Measurements from ENCODE around the gene ASTN1. TPM values are rescaled to one million over a fixed set of nuclear protein-coding genes. Genes with fewer than 3 reads are reported as not detected.

ASTN1 gene
- total and polyA plus RNA-seq, 2 of the 4 experiments (the other 2 are of a cell fraction): under 0.01 to 0.07 TPM

- Histone ChIP-seq H2BK20ac (ENCODE audit: low read depth, low read length) (no peak overlapping the region), H4K91ac (ENCODE audit: insufficient read depth, low read depth, low read length) (no peak overlapping the region), H3K36me3 (ENCODE audit: control insufficient read depth, insufficient read depth, low read length) (no peaks in the 10 kb centered on the region), H3K27me3 (ENCODE audit: control insufficient read depth, insufficient read depth, low read length) (no peaks in the 10 kb centered on the region), H2BK15ac (ENCODE audit: low read depth, low read length) (no peak overlapping the region), H3K4ac (ENCODE audit: low read depth, low read length) (no peak overlapping the region), H4K8ac (ENCODE audit: low read depth in 2 of 2, low read length in 2 of 2) (no peak overlapping the region), H3K9ac (ENCODE audit: low read depth, low read length) (no peak overlapping the region), H3K9me3 (ENCODE audit: control insufficient read depth, insufficient read depth, low read length) (no peaks in the 10 kb centered on the region), H3K9me1 (ENCODE audit: insufficient read depth, low read length) (no peaks in the 10 kb centered on the region), H3K14ac (replicated peaks; ENCODE audit: low read depth, low read length) (no peak overlapping the region), H3K18ac (ENCODE audit: low read depth, low read length) (no peak overlapping the region), H3K27ac (ENCODE audit: insufficient read depth, low read length) (no peak overlapping the region), H3K23ac (ENCODE audit: low read depth, low read length) (no peak overlapping the region), H3K4me2 (ENCODE audit: low read depth, low read length) (no peak overlapping the region), H2BK5ac (ENCODE audit: low read depth, low read length, poor library complexity, severe bottlenecking) (no peak overlapping the region), H4K5ac (ENCODE audit: low read depth, low read length) (no peak overlapping the region), H3K4me3 (ENCODE audit: insufficient read depth, low read depth, low read length) (no peak overlapping the region), H2AK5ac (ENCODE audit: low read depth, low read length) (no peak overlapping the region), H2AK9ac (replicated peaks; ENCODE audit: low read depth, low read length, poor library complexity) (no peak overlapping the region), H3K56ac (ENCODE audit: extremely low read depth, insufficient read depth, low read length) (no peak overlapping the region), H3K4me1 (ENCODE audit: control insufficient read depth, insufficient read depth, low read length) (no peaks in the 10 kb centered on the region), H4K20me1 (ENCODE audit: insufficient read depth, low read length) (no peaks in the 10 kb centered on the region), H3K79me1 (ENCODE audit: low read depth in 1 of 2, low read length in 2 of 2) (no peaks in the 10 kb centered on the region), H2BK120ac (ENCODE audit: low read depth, low read length) (no peak overlapping the region), H2AFZ (replicated peaks; ENCODE audit: low read length, poor library complexity) (no peak overlapping the region)
- no TSS peak for BruUV-seq (replicated peaks)
- intact Hi-C loops (cut with micrococcal nuclease): no loop called here
- TF ChIP-seq CTCF (conservative IDR thresholded peaks at IDR 0.05; ENCODE audit: low read depth, low read length): no peak
- TF ChIP-seq NFE2L2 (IDR thresholded peaks at IDR 0.05; ENCODE audit: low read depth, low read length): no peak
- no peak for TF ChIP-seq RFX5 (IDR thresholded peaks at IDR 0.05; ENCODE audit: low read depth, low read length)
- TF ChIP-seq CEBPB (IDR thresholded peaks at IDR 0.05; ENCODE audit: low read depth, low read length): no peak
- TF ChIP-seq POLR2A (IDR thresholded peaks at IDR 0.05; ENCODE audit: low read depth, low read length): no peak
- TF ChIP-seq MAZ (IDR thresholded peaks at IDR 0.05; ENCODE audit: borderline replicate concordance, low read depth, low read length): no peak
- TF ChIP-seq BHLHE40 (IDR thresholded peaks at IDR 0.05; ENCODE audit: low read depth, low read length): no peak
- no peak for TF ChIP-seq MXI1 (IDR thresholded peaks at IDR 0.05; ENCODE audit: borderline replicate concordance, low read depth, low read length)
- no peak for TF ChIP-seq SMC3 (IDR thresholded peaks at IDR 0.05; ENCODE audit: low read depth, low read length)
- TF ChIP-seq FOS (IDR thresholded peaks at IDR 0.05; ENCODE audit: low read depth, low read length): no peak
- TF ChIP-seq CHD1 (IDR thresholded peaks at IDR 0.05; ENCODE audit: low read depth, low read length): no peak
- TF ChIP-seq, protein P1, sequence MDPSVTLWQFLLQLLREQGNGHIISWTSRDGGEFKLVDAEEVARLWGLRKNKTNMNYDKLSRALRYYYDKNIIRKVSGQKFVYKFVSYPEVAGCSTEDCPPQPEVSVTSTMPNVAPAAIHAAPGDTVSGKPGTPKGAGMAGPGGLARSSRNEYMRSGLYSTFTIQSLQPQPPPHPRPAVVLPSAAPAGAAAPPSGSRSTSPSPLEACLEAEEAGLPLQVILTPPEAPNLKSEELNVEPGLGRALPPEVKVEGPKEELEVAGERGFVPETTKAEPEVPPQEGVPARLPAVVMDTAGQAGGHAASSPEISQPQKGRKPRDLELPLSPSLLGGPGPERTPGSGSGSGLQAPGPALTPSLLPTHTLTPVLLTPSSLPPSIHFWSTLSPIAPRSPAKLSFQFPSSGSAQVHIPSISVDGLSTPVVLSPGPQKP (IDR thresholded peaks at IDR 0.05; ENCODE audit: borderline replicate concordance, low read depth, low read length): no peak
- no peak for TF ChIP-seq RAD21 (IDR thresholded peaks at IDR 0.05; ENCODE audit: low read length)
- TF ChIP-seq, protein P2, sequence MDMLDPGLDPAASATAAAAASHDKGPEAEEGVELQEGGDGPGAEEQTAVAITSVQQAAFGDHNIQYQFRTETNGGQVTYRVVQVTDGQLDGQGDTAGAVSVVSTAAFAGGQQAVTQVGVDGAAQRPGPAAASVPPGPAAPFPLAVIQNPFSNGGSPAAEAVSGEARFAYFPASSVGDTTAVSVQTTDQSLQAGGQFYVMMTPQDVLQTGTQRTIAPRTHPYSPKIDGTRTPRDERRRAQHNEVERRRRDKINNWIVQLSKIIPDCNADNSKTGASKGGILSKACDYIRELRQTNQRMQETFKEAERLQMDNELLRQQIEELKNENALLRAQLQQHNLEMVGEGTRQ (IDR thresholded peaks at IDR 0.05; ENCODE audit: low read depth, low read length): no peak
- no peak for TF ChIP-seq RCOR1 (IDR thresholded peaks at IDR 0.05; ENCODE audit: insufficient replicate concordance, low read length)
- no peak for TF ChIP-seq MAFK (IDR thresholded peaks at IDR 0.05; ENCODE audit: low read depth, low read length)
- in situ Hi-C loops (cut with MboI; ENCODE audit: low sequenced_read_pairs): no loop called here
- dilution Hi-C loops (cut with HindIII; ENCODE audit: low sequenced_read_pairs, unreplicated experiment): no loop called here
- ATAC-seq (ENCODE audit: low read depth) (no peak), DNase-seq (no peak)
- ChIA-PET POLR2A (ENCODE audit: unreplicated experiment) (no interaction called here), CTCF (no interaction called here)
- 40% methylated on average over 1 of the region's 4 CpGs; no CpG with 5 or more reads in 1 of the 2 experiments for WGBS, 2 experiments (ENCODE audit: extremely low coverage in 2 of 2, insufficient read length in 1 of 2)
Measured at GRCh38 chr1:177080564-177080963, 83.9 kb downstream of the ASTN1 start.

All from IMR-90 (cell line).